ENCODE data around the gene SLC25A25.

The SLC25A25 gene

GRCh38 chr9:128097543-128098296 is 29.7 kb downstream of the SLC25A25 start:
- DNase-seq (ENCODE audit: low read depth), result no peak
- H3K4me3 ChIP-seq (replicated peaks; ENCODE audit: low read depth, low read length), result peak overlapping the region; percentile 70
- TF ChIP-seq CTCF (IDR thresholded peaks at IDR 0.05; ENCODE audit: low read length, missing control alignments), result no peak

- peak overlapping the region; percentile 70 for H3K4me3 ChIP-seq (replicated peaks; ENCODE audit: low read depth, low read length)
- TF ChIP-seq CTCF (IDR thresholded peaks at IDR 0.05; ENCODE audit: low read length, missing control alignments), result no peak
Measured at GRCh38 chr9:128098297-128099230, 30.5 kb downstream of the SLC25A25 start.

GRCh38 chr9:128099231-128099931 is 31.3 kb downstream of the SLC25A25 start:
- peak; percentile 39 for DNase-seq (ENCODE audit: low read depth)
- no peak for TF ChIP-seq CTCF (IDR thresholded peaks at IDR 0.05; ENCODE audit: low read length, missing control alignments)
- H3K4me3 ChIP-seq (replicated peaks; ENCODE audit: low read depth, low read length), result peak overlapping the region; percentile 70

More at GRCh38 chr9:128098297-128099230, 30.5 kb downstream of the SLC25A25 start:
- peak; percentile 98 for DNase-seq (ENCODE audit: low read depth)

GRCh38 chr9:128099932-128100491 is 32.0 kb downstream of the SLC25A25 start:
- TF ChIP-seq CTCF (IDR thresholded peaks at IDR 0.05; ENCODE audit: low read length, missing control alignments), result no peak
- H3K4me3 ChIP-seq (replicated peaks; ENCODE audit: low read depth, low read length), result peak overlapping the region; percentile 70
- no peak for DNase-seq (ENCODE audit: low read depth)

GRCh38 chr9:128100581-128100980 is 32.5 kb downstream of the SLC25A25 start:
- no peak for TF ChIP-seq CTCF (IDR thresholded peaks at IDR 0.05; ENCODE audit: low read length, missing control alignments)
- no peak overlapping the region for H3K4me3 ChIP-seq (replicated peaks; ENCODE audit: low read depth, low read length)
- DNase-seq (ENCODE audit: low read depth), result no peak

- no peak overlapping the region for H3K4me3 ChIP-seq (replicated peaks; ENCODE audit: low read depth, low read length)
- no peak for DNase-seq (ENCODE audit: low read depth)
- TF ChIP-seq CTCF (IDR thresholded peaks at IDR 0.05; ENCODE audit: low read length, missing control alignments), result no peak
Measured at GRCh38 chr9:128101231-128101661, 33.2 kb downstream of the SLC25A25 start.

All from fibroblast of pulmonary artery (primary cell).